ENCODE results near the gene ALDH1A2.
"Not testable (repeated sequence)": the region's sequence is repeated elsewhere in the genome, so short reads cannot be mapped to it uniquely, and the experiment has no call there.

The ALDH1A2 gene

GRCh38 chr15:58002338-58003126 lies 63.0 kb downstream of the ALDH1A2 start:
- ATAC-seq (ENCODE audit: low read depth): peak; percentile 75
- peaks cover 18% of the 10 kb centered on the region for H3K4me1 ChIP-seq (ENCODE audit: insufficient read depth, poor library complexity, severe bottlenecking)
- no peaks in the 10 kb centered on the region for H3K27me3 ChIP-seq (ENCODE audit: insufficient read depth, poor library complexity, severe bottlenecking)
- peak overlapping the region; percentile 42 for H3K27ac ChIP-seq (ENCODE audit: poor library complexity, severe bottlenecking)
- H3K9me3 ChIP-seq (ENCODE audit: severe bottlenecking): no peaks in the 10 kb centered on the region
- DNase-seq (ENCODE audit: low spot score): no peak
- H3K4me3 ChIP-seq (ENCODE audit: severe bottlenecking): no peak overlapping the region
- no peak for TF ChIP-seq CTCF (IDR thresholded peaks at IDR 0.05; ENCODE audit: poor library complexity, severe bottlenecking)
- H3K36me3 ChIP-seq (ENCODE audit: low read depth): no peaks in the 10 kb centered on the region

- not testable (repeated sequence) for H3K4me3 ChIP-seq (ENCODE audit: severe bottlenecking); H3K36me3 ChIP-seq (ENCODE audit: low read depth); DNase-seq (ENCODE audit: low spot score); H3K27me3 ChIP-seq (ENCODE audit: insufficient read depth, poor library complexity, severe bottlenecking); H3K27ac ChIP-seq (ENCODE audit: poor library complexity, severe bottlenecking); H3K9me3 ChIP-seq (ENCODE audit: severe bottlenecking); ATAC-seq (ENCODE audit: low read depth)
- H3K4me1 ChIP-seq (ENCODE audit: insufficient read depth, poor library complexity, severe bottlenecking): peaks cover 18% of the 10 kb centered on the region
Measured at GRCh38 chr15:57999699-58000098, 65.8 kb downstream of the ALDH1A2 start.

- H3K27me3 ChIP-seq (ENCODE audit: insufficient read depth, poor library complexity, severe bottlenecking): no peaks in the 10 kb centered on the region
- H3K36me3 ChIP-seq (ENCODE audit: low read depth): no peaks in the 10 kb centered on the region
- no peak for TF ChIP-seq CTCF (IDR thresholded peaks at IDR 0.05; ENCODE audit: poor library complexity, severe bottlenecking)
- no peak for DNase-seq (ENCODE audit: low spot score)
- H3K9me3 ChIP-seq (ENCODE audit: severe bottlenecking): no peaks in the 10 kb centered on the region
- H3K4me1 ChIP-seq (ENCODE audit: insufficient read depth, poor library complexity, severe bottlenecking): no peaks in the 10 kb centered on the region
- no peak overlapping the region for H3K4me3 ChIP-seq (ENCODE audit: severe bottlenecking)
- no peak for ATAC-seq (ENCODE audit: low read depth)
- H3K27ac ChIP-seq (ENCODE audit: poor library complexity, severe bottlenecking): no peak overlapping the region
Measured at GRCh38 chr15:57996561-57996960, 69.0 kb downstream of the ALDH1A2 start.

- ATAC-seq (ENCODE audit: low read depth) (no peak), DNase-seq (ENCODE audit: low spot score) (no peak)
- Histone ChIP-seq H3K9me3 (ENCODE audit: severe bottlenecking) (no peaks in the 10 kb centered on the region), H3K4me1 (ENCODE audit: insufficient read depth, poor library complexity, severe bottlenecking) (no peaks in the 10 kb centered on the region), H3K36me3 (ENCODE audit: low read depth) (no peaks in the 10 kb centered on the region), H3K27ac (ENCODE audit: poor library complexity, severe bottlenecking) (no peak overlapping the region), H3K27me3 (ENCODE audit: insufficient read depth, poor library complexity, severe bottlenecking) (no peaks in the 10 kb centered on the region), H3K4me3 (ENCODE audit: severe bottlenecking) (no peak overlapping the region)
- no peak for TF ChIP-seq CTCF (IDR thresholded peaks at IDR 0.05; ENCODE audit: poor library complexity, severe bottlenecking)
Measured at GRCh38 chr15:57994221-57995049, 71.1 kb downstream of the ALDH1A2 start.

GRCh38 chr15:57993409-57994145 lies 71.9 kb downstream of the ALDH1A2 start:
- H3K27ac ChIP-seq (ENCODE audit: poor library complexity, severe bottlenecking): no peak overlapping the region
- no peaks in the 10 kb centered on the region for H3K27me3 ChIP-seq (ENCODE audit: insufficient read depth, poor library complexity, severe bottlenecking)
- no peaks in the 10 kb centered on the region for H3K4me1 ChIP-seq (ENCODE audit: insufficient read depth, poor library complexity, severe bottlenecking)
- TF ChIP-seq CTCF (IDR thresholded peaks at IDR 0.05; ENCODE audit: poor library complexity, severe bottlenecking): no peak
- no peak for ATAC-seq (ENCODE audit: low read depth)
- no peak for DNase-seq (ENCODE audit: low spot score)
- H3K9me3 ChIP-seq (ENCODE audit: severe bottlenecking): no peaks in the 10 kb centered on the region
- no peak overlapping the region for H3K4me3 ChIP-seq (ENCODE audit: severe bottlenecking)
- no peaks in the 10 kb centered on the region for H3K36me3 ChIP-seq (ENCODE audit: low read depth)
